ENCODE results near the gene ADAMTS16.
A peak's percentile ranks its signal among the peaks of the same experiment; 100 is the strongest.

The ADAMTS16 gene

DNA sequence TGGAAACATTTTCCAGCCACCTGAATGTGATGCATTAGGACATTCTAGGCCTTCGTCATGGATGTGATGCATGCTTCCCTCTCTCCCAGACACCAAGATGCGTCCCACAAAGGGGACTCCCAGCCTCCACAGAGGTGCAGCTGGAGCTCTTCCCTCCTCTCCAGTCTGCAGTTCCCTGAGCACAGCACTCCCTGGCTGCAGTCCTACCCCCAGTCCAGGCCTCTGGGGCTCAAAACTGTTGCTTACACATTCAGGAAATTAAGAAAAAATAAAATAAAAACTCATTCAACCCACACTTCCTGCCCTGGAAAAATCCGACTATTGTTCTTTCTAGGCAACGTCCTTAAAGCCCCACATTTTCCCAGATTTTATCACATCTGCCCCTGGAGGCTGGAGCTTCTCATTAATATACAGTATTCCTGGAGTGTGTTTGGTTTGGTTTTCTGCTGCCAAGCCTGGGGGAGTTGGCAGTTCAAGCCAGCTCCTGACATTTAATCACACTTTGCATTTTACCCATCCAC, 204.0 kb downstream of the ADAMTS16 start:
- TF ChIP-seq GATA3 (IDR thresholded peaks at IDR 0.05; ENCODE audit: low read depth, low read length) (no peak), GATA2 (IDR thresholded peaks at IDR 0.05; ENCODE audit: low read depth, low read length) (peak; percentile 66)

DNA sequence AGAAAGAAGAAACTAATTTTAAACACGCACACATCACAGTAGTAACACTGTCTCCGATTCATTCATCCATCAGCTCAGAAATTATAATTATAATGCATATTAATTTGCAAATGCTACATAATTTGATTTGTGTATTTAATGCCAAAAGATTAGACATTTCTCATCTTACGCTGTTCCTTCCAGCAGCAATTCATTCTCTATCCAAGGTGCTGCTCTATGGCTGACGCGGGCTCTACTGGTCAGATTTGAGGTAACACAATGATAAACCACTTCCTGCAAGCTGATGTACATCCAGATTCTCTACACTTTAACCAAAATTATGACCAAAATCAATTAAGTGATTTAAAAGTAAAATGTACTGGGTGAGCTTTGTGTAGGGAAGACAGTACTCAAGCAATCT, 204.5 kb downstream of the ADAMTS16 start:
- no peak for TF ChIP-seq GATA3 (IDR thresholded peaks at IDR 0.05; ENCODE audit: low read depth, low read length)
- no peak for TF ChIP-seq GATA2 (IDR thresholded peaks at IDR 0.05; ENCODE audit: low read depth, low read length)

GRCh38 chr5:5347442-5347841, 207.3 kb downstream of the ADAMTS16 start:
- TF ChIP-seq GATA3 (IDR thresholded peaks at IDR 0.05; ENCODE audit: low read depth, low read length) (no peak), GATA2 (IDR thresholded peaks at IDR 0.05; ENCODE audit: low read depth, low read length) (no peak)

GRCh38 chr5:5348135-5348534, 208.0 kb downstream of the ADAMTS16 start:
- TF ChIP-seq GATA3 (IDR thresholded peaks at IDR 0.05; ENCODE audit: low read depth, low read length): no peak
- no peak for TF ChIP-seq GATA2 (IDR thresholded peaks at IDR 0.05; ENCODE audit: low read depth, low read length)

DNA sequence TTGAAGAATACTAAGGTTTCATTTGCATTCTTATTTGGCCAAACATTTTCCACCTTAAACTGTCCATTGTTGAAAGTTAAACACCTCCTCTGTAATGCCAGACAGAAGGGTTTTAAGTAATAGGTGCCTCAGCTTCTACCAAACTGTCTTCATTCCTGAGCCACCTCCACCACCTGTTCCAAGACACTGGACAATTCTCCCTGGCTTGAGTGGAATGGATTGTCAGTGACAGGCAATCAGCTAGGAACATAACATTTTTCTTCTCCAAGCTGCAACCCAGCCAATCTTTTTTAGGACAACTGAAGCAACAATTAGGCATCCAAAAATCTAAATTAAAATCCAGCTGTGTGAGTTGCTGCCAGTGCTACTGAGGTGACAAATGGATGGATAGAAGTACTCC, 208.4 kb downstream of the ADAMTS16 start:
- TF ChIP-seq GATA2 (IDR thresholded peaks at IDR 0.05; ENCODE audit: low read depth, low read length) (no peak), GATA3 (IDR thresholded peaks at IDR 0.05; ENCODE audit: low read depth, low read length) (no peak)

GRCh38 chr5:5350101-5350500, 210.0 kb downstream of the ADAMTS16 start:
- no peak for TF ChIP-seq GATA3 (IDR thresholded peaks at IDR 0.05; ENCODE audit: low read depth, low read length)

- TF ChIP-seq GATA3 (IDR thresholded peaks at IDR 0.05; ENCODE audit: low read depth, low read length) (no peak), GATA2 (IDR thresholded peaks at IDR 0.05; ENCODE audit: low read depth, low read length) (no peak)
Measured at GRCh38 chr5:5351288-5351979, 211.3 kb downstream of the ADAMTS16 start.

DNA sequence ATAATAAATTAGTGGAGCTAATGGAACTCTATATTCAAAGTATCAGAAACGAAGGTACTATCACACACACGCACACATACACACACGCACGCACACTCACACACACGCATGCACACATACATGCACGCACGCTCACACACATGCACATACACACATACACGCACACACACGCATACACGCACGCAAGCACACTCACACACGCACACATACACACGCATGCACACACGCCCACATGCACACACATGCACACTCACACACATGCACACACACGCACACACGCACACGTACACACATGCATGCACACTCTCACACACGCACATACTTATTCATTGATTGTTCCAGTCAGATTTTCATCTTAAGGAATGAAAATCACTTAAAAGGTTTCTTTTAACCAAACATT, 212.5 kb downstream of the ADAMTS16 start:
- TF ChIP-seq GATA2 (IDR thresholded peaks at IDR 0.05; ENCODE audit: low read depth, low read length) (no peak), GATA3 (IDR thresholded peaks at IDR 0.05; ENCODE audit: low read depth, low read length) (no peak)

GRCh38 chr5:5353681-5354080, 213.6 kb downstream of the ADAMTS16 start:
- TF ChIP-seq GATA2 (IDR thresholded peaks at IDR 0.05; ENCODE audit: low read depth, low read length) (no peak), GATA3 (IDR thresholded peaks at IDR 0.05; ENCODE audit: low read depth, low read length) (no peak)

GRCh38 chr5:5356765-5357164, 216.6 kb downstream of the ADAMTS16 start:
- TF ChIP-seq GATA2 (IDR thresholded peaks at IDR 0.05; ENCODE audit: low read depth, low read length) (no peak), GATA3 (IDR thresholded peaks at IDR 0.05; ENCODE audit: low read depth, low read length) (no peak)

- TF ChIP-seq GATA2 (IDR thresholded peaks at IDR 0.05; ENCODE audit: low read depth, low read length) (no peak), GATA3 (IDR thresholded peaks at IDR 0.05; ENCODE audit: low read depth, low read length) (no peak)
Measured at GRCh38 chr5:5359618-5360017, 219.5 kb downstream of the ADAMTS16 start.

- TF ChIP-seq GATA3 (IDR thresholded peaks at IDR 0.05; ENCODE audit: low read depth, low read length): no peak
- TF ChIP-seq GATA2 (IDR thresholded peaks at IDR 0.05; ENCODE audit: low read depth, low read length): no peak
Measured at GRCh38 chr5:5360363-5360940, 220.3 kb downstream of the ADAMTS16 start.

DNA sequence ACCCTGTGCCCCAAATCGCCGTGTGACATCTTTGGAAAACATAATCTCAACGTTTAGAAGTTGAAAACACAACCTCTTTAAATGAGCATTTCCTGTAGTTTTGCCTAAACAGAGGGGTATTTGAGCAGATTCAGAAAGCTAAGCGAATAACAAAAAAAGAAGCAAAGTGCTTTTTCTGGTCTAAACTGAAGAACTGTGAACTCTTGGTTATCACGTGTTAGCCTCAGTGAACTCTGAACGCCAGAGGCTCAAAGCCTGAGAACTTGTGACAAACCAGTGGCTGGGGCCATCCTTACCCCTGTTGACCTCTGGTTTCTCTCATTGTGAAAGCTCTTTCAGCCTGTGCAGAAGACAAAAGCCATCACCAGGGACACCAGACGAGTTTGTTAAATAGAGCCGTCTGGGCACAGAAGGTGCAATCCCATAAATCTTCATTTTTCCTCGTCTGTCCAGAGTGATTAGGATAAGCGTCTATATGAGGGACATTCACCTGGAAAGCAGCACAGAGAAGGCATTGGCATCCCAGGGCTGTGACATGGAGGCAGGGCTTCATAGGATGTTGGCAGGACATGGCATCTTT, 220.9 kb downstream of the ADAMTS16 start:
- no peak for TF ChIP-seq GATA3 (IDR thresholded peaks at IDR 0.05; ENCODE audit: low read depth, low read length)
- no peak for TF ChIP-seq GATA2 (IDR thresholded peaks at IDR 0.05; ENCODE audit: low read depth, low read length)

- TF ChIP-seq GATA2 (IDR thresholded peaks at IDR 0.05; ENCODE audit: low read depth, low read length) (no peak), GATA3 (IDR thresholded peaks at IDR 0.05; ENCODE audit: low read depth, low read length) (no peak)
Measured at GRCh38 chr5:5363045-5363444, 222.9 kb downstream of the ADAMTS16 start.

GRCh38 chr5:5364932-5365331, 224.8 kb downstream of the ADAMTS16 start:
- no peak for TF ChIP-seq GATA2 (IDR thresholded peaks at IDR 0.05; ENCODE audit: low read depth, low read length)
- TF ChIP-seq GATA3 (IDR thresholded peaks at IDR 0.05; ENCODE audit: low read depth, low read length): no peak

Measured in SH-SY5Y (cell line).